WTC11 (cell line): Measurements from ENCODE around the gene ERC1. TPM values are rescaled to one million over a fixed set of nuclear protein-coding genes. Genes with fewer than 3 reads are reported as not detected.

ENCODE experiments used
- ATAC-seq: fragments of 200-7000 bp; cut with Tn5 transposase; 2 replicates; pipeline ENCODE4 v1.10.0; 2021; ENCODE audit warnings: mild to moderate bottlenecking, moderate library complexity
- CTCF ChIA-PET: fragments of 300-600 bp; sonication (Branson Sonifier 250); formaldehyde crosslinking; loops from one replicate; lab custom pipeline; 2021; ENCODE audit warnings: antibody characterized with exemption; lab: Charles Lee
- POLR2A ChIA-PET: fragments of 350-600 bp; sonication (Branson Sonifier 250); formaldehyde crosslinking; loops from one replicate; lab custom pipeline; 2021; ENCODE audit warnings: antibody characterized with exemption; lab: Charles Lee
- DNase-seq: peaks from one replicate; pipeline ENCODE4 v3.0.0; 2021; ENCODE audit warnings: low spot score
- H3K27ac Mint-ChIP-seq: 2 replicates; pipeline ENCODE4 v1.8.0; 2021; ENCODE audit warnings: mixed read lengths
- H3K27me3 Mint-ChIP-seq: 2 replicates; pipeline ENCODE4 v1.8.0; 2021; ENCODE audit warnings: low read depth, mild to moderate bottlenecking, moderate library complexity, mixed read lengths
- H3K36me3 Mint-ChIP-seq: 2 replicates; pipeline ENCODE4 v1.8.0; 2021; ENCODE audit warnings: mixed read lengths
- H3K4me1 Mint-ChIP-seq: 2 replicates; pipeline ENCODE4 v1.8.0; 2022; ENCODE audit warnings: mixed read lengths
- H3K4me3 Mint-ChIP-seq: 2 replicates; pipeline ENCODE4 v1.8.0; 2021; ENCODE audit warnings: mild to moderate bottlenecking, moderate library complexity, mixed read lengths
- H3K9me3 Mint-ChIP-seq: 2 replicates; pipeline ENCODE4 v1.8.0; 2021; ENCODE audit warnings: mixed read lengths
- CREM ChIP-seq: sonication (generic); formaldehyde crosslinking; IDR thresholded peaks from 2 replicates; pipeline ENCODE4 v1.8.1; 2022; ENCODE audit warnings: mild to moderate bottlenecking, missing genetic modification reagents, moderate library complexity
- ELF4 ChIP-seq: sonication (generic); formaldehyde crosslinking; IDR thresholded peaks from 2 replicates; pipeline ENCODE4 v1.8.1; 2022; ENCODE audit warnings: low read depth, mild to moderate bottlenecking, moderate library complexity, missing genetic modification reagents
- EMX1 ChIP-seq: fragments of 250-450 bp; sonication (Bioruptor Pico); IDR thresholded peaks from 2 replicates; pipeline ENCODE4 v1.8.0; 2021; ENCODE audit warnings: mild to moderate bottlenecking
- FOXK1 ChIP-seq: sonication (generic); formaldehyde crosslinking; IDR thresholded peaks from 2 replicates; pipeline ENCODE4 v1.8.0; 2022; ENCODE audit warnings: mild to moderate bottlenecking, moderate library complexity, missing genetic modification reagents
- HMGA2 ChIP-seq: fragments of 250-450 bp; sonication (Bioruptor Pico); IDR thresholded peaks from 2 replicates; pipeline ENCODE4 v1.4.0; 2021; ENCODE audit warnings: mild to moderate bottlenecking, moderate library complexity
- JAZF1 ChIP-seq: fragments of 250-450 bp; sonication (Bioruptor Pico); IDR thresholded peaks from 2 replicates; pipeline ENCODE4 v1.9.0; 2021; ENCODE audit warnings: moderate library complexity, mild to moderate bottlenecking, inconsistent platforms
- OVOL2 ChIP-seq: fragments of 250-450 bp; sonication (Bioruptor Pico); IDR thresholded peaks from 2 replicates; pipeline ENCODE4 v1.9.0; 2021; ENCODE audit warnings: mild to moderate bottlenecking, borderline replicate concordance
- PRRX2 ChIP-seq: fragments of 250-450 bp; sonication (Bioruptor Pico); IDR thresholded peaks from 2 replicates; pipeline ENCODE4 v1.8.0; 2021; ENCODE audit warnings: mild to moderate bottlenecking
- RORB ChIP-seq: fragments of 250-450 bp; sonication (Bioruptor Pico); IDR thresholded peaks from 2 replicates; pipeline ENCODE4 v1.9.0; 2021; ENCODE audit warnings: mild to moderate bottlenecking
- ZNF121 ChIP-seq: sonication (generic); formaldehyde crosslinking; IDR thresholded peaks from 2 replicates; pipeline ENCODE4 v1.8.0; 2023; ENCODE audit warnings: missing genetic modification reagents
- ZNF263 ChIP-seq: sonication (generic); formaldehyde crosslinking; IDR thresholded peaks from 2 replicates; pipeline ENCODE4 v1.8.1; 2022; ENCODE audit warnings: low read depth, mild to moderate bottlenecking, moderate library complexity, missing genetic modification reagents
- ZNF317 ChIP-seq: sonication (generic); formaldehyde crosslinking; IDR thresholded peaks from 2 replicates; pipeline ENCODE4 v1.8.1; 2023; ENCODE audit warnings: low read depth, mild to moderate bottlenecking, moderate library complexity, missing genetic modification reagents, borderline replicate concordance
- ZNF416 ChIP-seq: fragments of 250-450 bp; sonication (Bioruptor Pico); IDR thresholded peaks from 2 replicates; pipeline ENCODE4 v1.9.0; 2021; ENCODE audit warnings: mild to moderate bottlenecking, inconsistent platforms
- ZNF671 ChIP-seq: fragments of 250-450 bp; sonication (Bioruptor Pico); IDR thresholded peaks from 2 replicates; pipeline ENCODE4 v1.8.0; 2021; ENCODE audit warnings: mild to moderate bottlenecking
- total RNA-seq: library from RNA; stranded (reverse); gene quantifications from 3 replicates; pipeline ENCODE4 v1.2.3, GENCODE V29; 2021
- TF ChIP-seq, protein P1 (sequence below): fragments of 250-450 bp; sonication (Bioruptor Pico); IDR thresholded peaks from 2 replicates; pipeline ENCODE4 v1.9.0; 2021; ENCODE audit warnings: mild to moderate bottlenecking, borderline replicate concordance
- TF ChIP-seq, protein P2 (sequence below): sonication (generic); formaldehyde crosslinking; IDR thresholded peaks from 2 replicates; pipeline ENCODE4 v1.8.1; 2022; ENCODE audit warnings: missing genetic modification reagents, borderline replicate concordance
- TF ChIP-seq, protein P3 (sequence below): sonication (generic); formaldehyde crosslinking; IDR thresholded peaks from 2 replicates; pipeline ENCODE4 v1.8.1; 2023; ENCODE audit warnings: mild to moderate bottlenecking, missing genetic modification reagents, borderline replicate concordance
- TF ChIP-seq, protein P4 (sequence below): fragments of 250-450 bp; sonication (Bioruptor Pico); IDR thresholded peaks from 2 replicates; pipeline ENCODE4 v1.8.0; 2021; ENCODE audit warnings: mild to moderate bottlenecking
- TF ChIP-seq, protein P5 (sequence below): sonication (generic); formaldehyde crosslinking; IDR thresholded peaks from 2 replicates; pipeline ENCODE4 v1.8.0; 2023; ENCODE audit warnings: mild to moderate bottlenecking, missing genetic modification reagents

The ERC1 gene
- total RNA-seq, 1 experiment from 2014 or later = 47.5 TPM

DNA sequence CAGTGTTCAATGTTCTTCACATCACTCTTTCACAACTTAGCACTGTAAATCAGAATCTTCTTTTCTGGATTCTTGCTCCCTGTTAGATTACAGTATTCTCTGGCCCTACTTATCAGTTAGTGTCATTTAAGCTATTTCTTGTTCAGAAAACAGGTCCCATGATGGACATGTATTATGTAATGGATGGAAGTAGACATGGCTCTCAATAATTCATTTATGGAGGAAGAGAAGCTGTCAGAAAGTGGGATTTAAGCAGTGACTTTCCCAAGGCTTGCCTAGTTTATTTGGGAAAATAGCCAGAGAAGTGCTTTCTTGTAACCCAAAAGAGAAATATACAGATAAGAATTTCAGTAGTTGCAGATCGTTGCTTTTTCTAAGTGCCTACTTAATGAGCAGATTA is 1.6 kb downstream of the ERC1 start:
- no peak overlapping the region for H3K27ac Mint-ChIP-seq
- no peaks in the 10 kb centered on the region for H3K36me3 Mint-ChIP-seq
- no peaks in the 10 kb centered on the region for H3K9me3 Mint-ChIP-seq
- TF ChIP-seq OVOL2 (CRISPR knock-in tag) = no peak
- TF ChIP-seq, protein P1, sequence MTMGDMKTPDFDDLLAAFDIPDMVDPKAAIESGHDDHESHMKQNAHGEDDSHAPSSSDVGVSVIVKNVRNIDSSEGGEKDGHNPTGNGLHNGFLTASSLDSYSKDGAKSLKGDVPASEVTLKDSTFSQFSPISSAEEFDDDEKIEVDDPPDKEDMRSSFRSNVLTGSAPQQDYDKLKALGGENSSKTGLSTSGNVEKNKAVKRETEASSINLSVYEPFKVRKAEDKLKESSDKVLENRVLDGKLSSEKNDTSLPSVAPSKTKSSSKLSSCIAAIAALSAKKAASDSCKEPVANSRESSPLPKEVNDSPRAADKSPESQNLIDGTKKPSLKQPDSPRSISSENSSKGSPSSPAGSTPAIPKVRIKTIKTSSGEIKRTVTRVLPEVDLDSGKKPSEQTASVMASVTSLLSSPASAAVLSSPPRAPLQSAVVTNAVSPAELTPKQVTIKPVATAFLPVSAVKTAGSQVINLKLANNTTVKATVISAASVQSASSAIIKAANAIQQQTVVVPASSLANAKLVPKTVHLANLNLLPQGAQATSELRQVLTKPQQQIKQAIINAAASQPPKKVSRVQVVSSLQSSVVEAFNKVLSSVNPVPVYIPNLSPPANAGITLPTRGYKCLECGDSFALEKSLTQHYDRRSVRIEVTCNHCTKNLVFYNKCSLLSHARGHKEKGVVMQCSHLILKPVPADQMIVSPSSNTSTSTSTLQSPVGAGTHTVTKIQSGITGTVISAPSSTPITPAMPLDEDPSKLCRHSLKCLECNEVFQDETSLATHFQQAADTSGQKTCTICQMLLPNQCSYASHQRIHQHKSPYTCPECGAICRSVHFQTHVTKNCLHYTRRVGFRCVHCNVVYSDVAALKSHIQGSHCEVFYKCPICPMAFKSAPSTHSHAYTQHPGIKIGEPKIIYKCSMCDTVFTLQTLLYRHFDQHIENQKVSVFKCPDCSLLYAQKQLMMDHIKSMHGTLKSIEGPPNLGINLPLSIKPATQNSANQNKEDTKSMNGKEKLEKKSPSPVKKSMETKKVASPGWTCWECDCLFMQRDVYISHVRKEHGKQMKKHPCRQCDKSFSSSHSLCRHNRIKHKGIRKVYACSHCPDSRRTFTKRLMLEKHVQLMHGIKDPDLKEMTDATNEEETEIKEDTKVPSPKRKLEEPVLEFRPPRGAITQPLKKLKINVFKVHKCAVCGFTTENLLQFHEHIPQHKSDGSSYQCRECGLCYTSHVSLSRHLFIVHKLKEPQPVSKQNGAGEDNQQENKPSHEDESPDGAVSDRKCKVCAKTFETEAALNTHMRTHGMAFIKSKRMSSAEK (CRISPR knock-in tag) = no peak
- TF ChIP-seq, protein P2, sequence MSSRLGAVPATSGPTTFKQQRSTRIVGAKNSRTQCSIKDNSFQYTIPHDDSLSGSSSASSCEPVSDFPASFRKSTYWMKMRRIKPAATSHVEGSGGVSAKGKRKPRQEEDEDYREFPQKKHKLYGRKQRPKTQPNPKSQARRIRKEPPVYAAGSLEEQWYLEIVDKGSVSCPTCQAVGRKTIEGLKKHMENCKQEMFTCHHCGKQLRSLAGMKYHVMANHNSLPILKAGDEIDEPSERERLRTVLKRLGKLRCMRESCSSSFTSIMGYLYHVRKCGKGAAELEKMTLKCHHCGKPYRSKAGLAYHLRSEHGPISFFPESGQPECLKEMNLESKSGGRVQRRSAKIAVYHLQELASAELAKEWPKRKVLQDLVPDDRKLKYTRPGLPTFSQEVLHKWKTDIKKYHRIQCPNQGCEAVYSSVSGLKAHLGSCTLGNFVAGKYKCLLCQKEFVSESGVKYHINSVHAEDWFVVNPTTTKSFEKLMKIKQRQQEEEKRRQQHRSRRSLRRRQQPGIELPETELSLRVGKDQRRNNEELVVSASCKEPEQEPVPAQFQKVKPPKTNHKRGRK (CRISPR knock-in tag) = no peak
- no peak for TF ChIP-seq EMX1 (CRISPR knock-in tag)
- no peak for TF ChIP-seq ZNF317
- TF ChIP-seq ZNF671 = no peak
- TF ChIP-seq ZNF416 (CRISPR knock-in tag) = no peak
- TF ChIP-seq FOXK1 (CRISPR knock-in tag) = no peak
- no peak for TF ChIP-seq ZNF263 (CRISPR knock-in tag)
- TF ChIP-seq ZNF121 (CRISPR knock-in tag) = no peak
- peak overlapping the region; percentile 88 for H3K4me3 Mint-ChIP-seq
- ChIA-PET CTCF (interaction anchor here (0.9 to 3.9 kb wide), 3 partner anchors 100 to 416 kb away, joined by 3 to 27 read pairs (median 5); no protein-coding TSS in a partner anchor), POLR2A (interaction anchor here (0.6 to 2.9 kb wide), 3 partner anchors 43 to 425 kb away, joined by 3 to 10 read pairs (median 6); partner anchors contain the start of gene RAD52)
- H3K27me3 Mint-ChIP-seq = no peaks in the 10 kb centered on the region
- ATAC-seq (no peak), DNase-seq (no peak)
- peaks cover 26% of the 10 kb centered on the region for H3K4me1 Mint-ChIP-seq

DNA sequence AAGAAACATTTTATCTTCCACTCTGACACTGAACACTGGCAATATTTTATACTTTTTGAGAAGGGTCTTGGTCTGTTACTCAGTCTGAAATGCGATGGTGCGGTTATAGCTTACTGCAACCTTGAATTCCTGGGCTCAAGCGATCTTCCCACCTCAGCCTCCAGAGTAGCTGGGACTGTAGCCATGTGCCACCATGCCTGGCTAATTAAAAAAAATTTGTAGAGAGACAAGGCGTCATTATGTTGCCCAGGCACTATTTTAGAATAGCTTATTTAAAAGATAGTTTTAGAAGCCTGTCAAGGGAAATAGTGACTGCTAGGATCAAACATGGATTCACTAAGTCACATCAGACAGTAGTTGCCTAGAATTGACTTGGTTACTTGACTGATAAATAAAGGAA is 5.9 kb downstream of the ERC1 start:
- ATAC-seq = no peak
- POLR2A ChIA-PET = no interaction called here
- TF ChIP-seq ELF4 (no peak), PRRX2 (CRISPR knock-in tag) (no peak), ZNF671 (no peak), RORB (no peak), FOXK1 (CRISPR knock-in tag) (no peak), CREM (CRISPR knock-in tag) (no peak), HMGA2 (CRISPR knock-in tag) (no peak), JAZF1 (CRISPR knock-in tag) (no peak)
- TF ChIP-seq, protein P3, sequence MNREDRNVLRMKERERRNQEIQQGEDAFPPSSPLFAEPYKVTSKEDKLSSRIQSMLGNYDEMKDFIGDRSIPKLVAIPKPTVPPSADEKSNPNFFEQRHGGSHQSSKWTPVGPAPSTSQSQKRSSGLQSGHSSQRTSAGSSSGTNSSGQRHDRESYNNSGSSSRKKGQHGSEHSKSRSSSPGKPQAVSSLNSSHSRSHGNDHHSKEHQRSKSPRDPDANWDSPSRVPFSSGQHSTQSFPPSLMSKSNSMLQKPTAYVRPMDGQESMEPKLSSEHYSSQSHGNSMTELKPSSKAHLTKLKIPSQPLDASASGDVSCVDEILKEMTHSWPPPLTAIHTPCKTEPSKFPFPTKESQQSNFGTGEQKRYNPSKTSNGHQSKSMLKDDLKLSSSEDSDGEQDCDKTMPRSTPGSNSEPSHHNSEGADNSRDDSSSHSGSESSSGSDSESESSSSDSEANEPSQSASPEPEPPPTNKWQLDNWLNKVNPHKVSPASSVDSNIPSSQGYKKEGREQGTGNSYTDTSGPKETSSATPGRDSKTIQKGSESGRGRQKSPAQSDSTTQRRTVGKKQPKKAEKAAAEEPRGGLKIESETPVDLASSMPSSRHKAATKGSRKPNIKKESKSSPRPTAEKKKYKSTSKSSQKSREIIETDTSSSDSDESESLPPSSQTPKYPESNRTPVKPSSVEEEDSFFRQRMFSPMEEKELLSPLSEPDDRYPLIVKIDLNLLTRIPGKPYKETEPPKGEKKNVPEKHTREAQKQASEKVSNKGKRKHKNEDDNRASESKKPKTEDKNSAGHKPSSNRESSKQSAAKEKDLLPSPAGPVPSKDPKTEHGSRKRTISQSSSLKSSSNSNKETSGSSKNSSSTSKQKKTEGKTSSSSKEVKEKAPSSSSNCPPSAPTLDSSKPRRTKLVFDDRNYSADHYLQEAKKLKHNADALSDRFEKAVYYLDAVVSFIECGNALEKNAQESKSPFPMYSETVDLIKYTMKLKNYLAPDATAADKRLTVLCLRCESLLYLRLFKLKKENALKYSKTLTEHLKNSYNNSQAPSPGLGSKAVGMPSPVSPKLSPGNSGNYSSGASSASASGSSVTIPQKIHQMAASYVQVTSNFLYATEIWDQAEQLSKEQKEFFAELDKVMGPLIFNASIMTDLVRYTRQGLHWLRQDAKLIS (CRISPR knock-in tag) = no peak
- TF ChIP-seq, protein P4, sequence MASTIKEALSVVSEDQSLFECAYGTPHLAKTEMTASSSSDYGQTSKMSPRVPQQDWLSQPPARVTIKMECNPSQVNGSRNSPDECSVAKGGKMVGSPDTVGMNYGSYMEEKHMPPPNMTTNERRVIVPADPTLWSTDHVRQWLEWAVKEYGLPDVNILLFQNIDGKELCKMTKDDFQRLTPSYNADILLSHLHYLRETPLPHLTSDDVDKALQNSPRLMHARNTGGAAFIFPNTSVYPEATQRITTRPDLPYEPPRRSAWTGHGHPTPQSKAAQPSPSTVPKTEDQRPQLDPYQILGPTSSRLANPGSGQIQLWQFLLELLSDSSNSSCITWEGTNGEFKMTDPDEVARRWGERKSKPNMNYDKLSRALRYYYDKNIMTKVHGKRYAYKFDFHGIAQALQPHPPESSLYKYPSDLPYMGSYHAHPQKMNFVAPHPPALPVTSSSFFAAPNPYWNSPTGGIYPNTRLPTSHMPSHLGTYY = no peak
- TF ChIP-seq, protein P5, sequence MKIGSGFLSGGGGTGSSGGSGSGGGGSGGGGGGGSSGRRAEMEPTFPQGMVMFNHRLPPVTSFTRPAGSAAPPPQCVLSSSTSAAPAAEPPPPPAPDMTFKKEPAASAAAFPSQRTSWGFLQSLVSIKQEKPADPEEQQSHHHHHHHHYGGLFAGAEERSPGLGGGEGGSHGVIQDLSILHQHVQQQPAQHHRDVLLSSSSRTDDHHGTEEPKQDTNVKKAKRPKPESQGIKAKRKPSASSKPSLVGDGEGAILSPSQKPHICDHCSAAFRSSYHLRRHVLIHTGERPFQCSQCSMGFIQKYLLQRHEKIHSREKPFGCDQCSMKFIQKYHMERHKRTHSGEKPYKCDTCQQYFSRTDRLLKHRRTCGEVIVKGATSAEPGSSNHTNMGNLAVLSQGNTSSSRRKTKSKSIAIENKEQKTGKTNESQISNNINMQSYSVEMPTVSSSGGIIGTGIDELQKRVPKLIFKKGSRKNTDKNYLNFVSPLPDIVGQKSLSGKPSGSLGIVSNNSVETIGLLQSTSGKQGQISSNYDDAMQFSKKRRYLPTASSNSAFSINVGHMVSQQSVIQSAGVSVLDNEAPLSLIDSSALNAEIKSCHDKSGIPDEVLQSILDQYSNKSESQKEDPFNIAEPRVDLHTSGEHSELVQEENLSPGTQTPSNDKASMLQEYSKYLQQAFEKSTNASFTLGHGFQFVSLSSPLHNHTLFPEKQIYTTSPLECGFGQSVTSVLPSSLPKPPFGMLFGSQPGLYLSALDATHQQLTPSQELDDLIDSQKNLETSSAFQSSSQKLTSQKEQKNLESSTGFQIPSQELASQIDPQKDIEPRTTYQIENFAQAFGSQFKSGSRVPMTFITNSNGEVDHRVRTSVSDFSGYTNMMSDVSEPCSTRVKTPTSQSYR (CRISPR knock-in tag) = no peak
- H3K9me3 Mint-ChIP-seq = no peaks in the 10 kb centered on the region
- no peak overlapping the region for H3K27ac Mint-ChIP-seq
- CTCF ChIA-PET = no interaction called here
- no peak for DNase-seq
- peaks cover 8% of the 10 kb centered on the region for H3K4me1 Mint-ChIP-seq
- H3K36me3 Mint-ChIP-seq = peaks cover 5% of the 10 kb centered on the region
- no peaks in the 10 kb centered on the region for H3K27me3 Mint-ChIP-seq
- H3K4me3 Mint-ChIP-seq = no peak overlapping the region
